Heart left ventricle (tissue), 16 donors: ENCODE results near the gene TNIK. TPM values are rescaled to one million over a fixed set of nuclear protein-coding genes. Genes with fewer than 3 reads are reported as not detected.

Experiments used
- ATAC-seq, 4 donors: fragments of 200-7000 bp; cut with Tn5 transposase; one replicate each; pipeline ENCODE4 v1.9.1; 2020 to 2022; ENCODE audit warnings: moderate library complexity in 4 of 4, mild to moderate bottlenecking in 3 of 4, moderate number of reproducible peaks in 1 of 4
- DNase-seq, 5 donors: peaks; one replicate each; pipeline ENCODE4 v3.0.0-alpha.2; 2020
- H3K27ac ChIP-seq, 12 donors: fragments of 200-600 bp; sonication (generic) in 4 of 12; one replicate each; pipeline versions ENCODE4 v1.5.0 to v1.8.0; 2016 to 2022; ENCODE audit warnings: mild to moderate bottlenecking in 2 of 12
- H3K27me3 ChIP-seq, 9 donors: fragments of 200-600 bp; sonication (generic) in 2 of 9; one replicate each; pipeline versions ENCODE4 v1.5.1 to v1.8.0; 2016 to 2022; ENCODE audit warnings: mild to moderate bottlenecking in 3 of 9
- H3K36me3 ChIP-seq, 9 donors: fragments of 200-600 bp; sonication (generic) in 2 of 9; one replicate each; pipeline versions ENCODE4 v1.5.0 to v1.8.0; 2018 to 2022; ENCODE audit warnings: mild to moderate bottlenecking in 2 of 9
- H3K4me1 ChIP-seq, 12 donors: fragments of 200-600 bp; sonication (generic) in 4 of 12; one replicate each; pipeline versions ENCODE4 v1.5.0 to v1.8.0; 2016 to 2022; ENCODE audit warnings: mild to moderate bottlenecking in 3 of 12
- H3K4me3 ChIP-seq, 12 donors: fragments of 200-600 bp; sonication (generic) in 4 of 12; one replicate each; pipeline versions ENCODE4 v1.5.0 to v1.8.0; 2017 to 2022; ENCODE audit warnings: mild to moderate bottlenecking in 9 of 12, moderate library complexity in 4 of 12
- H3K9me3 ChIP-seq, 12 donors: fragments of 200-600 bp; sonication (generic) in 4 of 12; one replicate each; pipeline versions ENCODE4 v1.5.0 to v1.8.0; 2016 to 2022; ENCODE audit warnings: mild to moderate bottlenecking in 1 of 12
- POLR2A ChIP-seq, 2 donors: fragments of 450-650 bp; IDR thresholded peaks; one replicate each; pipeline ENCODE4 v1.6.1; 2017; ENCODE audit warnings: antibody characterized with exemption in 2 of 2, mild to moderate bottlenecking in 2 of 2, moderate library complexity in 2 of 2
- WGBS, 4 donors: extraction: QIAGEN DNeasy Blood & Tissue Kit in 2 of 4; methylation state at CpG; one replicate each; pipeline versions ENCODE4 v1.1.5 to v1.1.7; 2013 to 2018; 5-methylcytosine and 5-hydroxymethylcytosine counted together
- intact Hi-C, 10 donors: fragments of 100-400 bp; cut with DNase I; formaldehyde crosslinking; loops; one replicate each; pipeline versions ENCODE4 v1.11.1 to v1.14.2; 2022
- polyA plus RNA-seq, 2 donors: library from polyadenylated mRNA; stranded (reverse); fragments of 200-250 nt; gene quantifications; one replicate each; pipeline ENCODE4 v1.2.3, GENCODE V29; 2013
- total RNA-seq, 9 donors: library from RNA; depleted of rRNA in 2 of 9; stranded (reverse); fragments of >200 nt in 2 of 9; fragmentation: NEBNext Ultra II Directional in 3 of 9; extraction: Animal tissue kit (Norgen Biotek cat#: 25700) in 3 of 9; gene quantifications; one replicate each; pipeline versions ENCODE4 v1.1.0 to v1.2.4, GENCODE V29; 2016 to 2023
- TF ChIP-seq, protein P1 (sequence below), 12 donors: fragments of 200-600 bp; sonication (generic) in 4 of 12; IDR thresholded peaks; one replicate each; pipeline versions ENCODE4 v1.5.0 to v1.8.0; 2018 to 2022; ENCODE audit warnings: antibody characterized with exemption in 12 of 12, mild to moderate bottlenecking in 5 of 12
- donor health status: ischemic (EF 13 %, LVEDD 7.1; RV severe dilation, severe dysfunction).
- donor health status: healthy with polysubstance abuse.
- donor health status: DM: no; HTN: yes; CAD: no.
- donor health status: DM: no; HTN: no; CAD: no.
- donor health status: ischemic (EF 25% LVEDD 6.9; RV normal size, moderate dysfunction).
- donor health status: ischemic (EF 25% LVEDD 5.7; RV mildly dilated, moderate dysfunction).
- donor health status: healthy.
- donor health status: DM: yes; HTN: yes; CAD: no.
- donor health status: ischemic (EF 35%, LVEDD 5.7; RV mildly dilated, moderate dysfunction).
- donor health status: nonischemic (EF 11% LVEDD 7.7; RV severe dilation, severe dysfunction).
- donor health status: DM: yes; HTN: yes; CAD: no.
- donor health status: PGD.
- donor health status: ischemic (EF 29% LVEDD 5.4; RV normal size, mild dysfunction).
- donor health status: nonischemic (EF 23%, LVEDD 6.1; RV moderate dilation, normal function).

The TNIK gene
- total and polyA plus RNA-seq, 11 donors: 12.3 to 51.6 (median 32.4) TPM

DNA sequence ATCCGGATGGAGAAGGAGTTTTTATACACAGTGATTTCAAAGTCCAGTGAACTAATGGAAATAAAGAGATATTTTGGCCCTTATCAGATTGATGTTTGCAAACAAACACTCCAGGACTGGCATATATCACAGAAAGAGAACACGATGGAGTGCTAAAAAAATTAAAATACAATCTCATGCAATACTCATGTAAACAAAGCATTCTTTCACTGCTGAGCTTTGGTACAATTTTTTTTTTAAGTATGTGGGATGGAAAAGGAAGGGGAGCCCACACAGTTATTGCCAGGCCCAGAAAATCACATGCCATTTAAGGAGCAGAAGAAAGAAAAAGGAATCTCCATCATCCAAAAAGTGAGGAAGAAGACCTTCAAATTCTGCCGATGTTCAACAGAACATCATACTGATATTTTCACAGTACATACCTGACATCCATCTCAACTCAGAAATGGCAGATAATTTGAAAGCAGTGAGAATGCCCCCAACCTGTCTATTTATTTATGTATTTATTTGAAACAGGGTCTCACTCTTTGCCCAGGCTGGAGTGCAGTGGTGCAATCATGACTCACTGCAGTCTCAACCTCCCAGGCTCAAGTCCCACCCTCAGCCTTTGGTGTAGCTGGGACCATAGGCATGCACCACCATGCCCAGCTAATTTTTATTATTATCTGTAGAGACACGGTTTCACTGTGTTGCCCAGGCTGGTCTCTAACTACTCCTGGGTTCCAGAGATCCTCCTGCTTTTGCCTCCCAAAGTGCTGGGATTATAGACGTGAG is 326.2 kb downstream of the TNIK start:
- no peak for DNase-seq
- Histone ChIP-seq H3K4me3 (no peak overlapping the region), H3K9me3 (no peaks in the 10 kb centered on the region), H3K36me3 (peaks cover 0 to 44% (median 16%) of the 10 kb centered on the region in 9 donors), H3K27me3 (no peaks in the 10 kb centered on the region), H3K27ac (no peak overlapping the region), H3K4me1 (peaks cover 0 to 3% (median 0%) of the 10 kb centered on the region in 12 donors)
- no peak for ATAC-seq
- intact Hi-C loops: no loop called here
- TF ChIP-seq, protein P1, sequence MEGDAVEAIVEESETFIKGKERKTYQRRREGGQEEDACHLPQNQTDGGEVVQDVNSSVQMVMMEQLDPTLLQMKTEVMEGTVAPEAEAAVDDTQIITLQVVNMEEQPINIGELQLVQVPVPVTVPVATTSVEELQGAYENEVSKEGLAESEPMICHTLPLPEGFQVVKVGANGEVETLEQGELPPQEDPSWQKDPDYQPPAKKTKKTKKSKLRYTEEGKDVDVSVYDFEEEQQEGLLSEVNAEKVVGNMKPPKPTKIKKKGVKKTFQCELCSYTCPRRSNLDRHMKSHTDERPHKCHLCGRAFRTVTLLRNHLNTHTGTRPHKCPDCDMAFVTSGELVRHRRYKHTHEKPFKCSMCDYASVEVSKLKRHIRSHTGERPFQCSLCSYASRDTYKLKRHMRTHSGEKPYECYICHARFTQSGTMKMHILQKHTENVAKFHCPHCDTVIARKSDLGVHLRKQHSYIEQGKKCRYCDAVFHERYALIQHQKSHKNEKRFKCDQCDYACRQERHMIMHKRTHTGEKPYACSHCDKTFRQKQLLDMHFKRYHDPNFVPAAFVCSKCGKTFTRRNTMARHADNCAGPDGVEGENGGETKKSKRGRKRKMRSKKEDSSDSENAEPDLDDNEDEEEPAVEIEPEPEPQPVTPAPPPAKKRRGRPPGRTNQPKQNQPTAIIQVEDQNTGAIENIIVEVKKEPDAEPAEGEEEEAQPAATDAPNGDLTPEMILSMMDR (IDR thresholded peaks at IDR 0.05): no peak
- TF ChIP-seq POLR2A (IDR thresholded peaks at IDR 0.05): no peak
- WGBS, 4 donors: 80 to 86% (median 82%) methylated on average over 5 of the region's 5 CpGs

DNA sequence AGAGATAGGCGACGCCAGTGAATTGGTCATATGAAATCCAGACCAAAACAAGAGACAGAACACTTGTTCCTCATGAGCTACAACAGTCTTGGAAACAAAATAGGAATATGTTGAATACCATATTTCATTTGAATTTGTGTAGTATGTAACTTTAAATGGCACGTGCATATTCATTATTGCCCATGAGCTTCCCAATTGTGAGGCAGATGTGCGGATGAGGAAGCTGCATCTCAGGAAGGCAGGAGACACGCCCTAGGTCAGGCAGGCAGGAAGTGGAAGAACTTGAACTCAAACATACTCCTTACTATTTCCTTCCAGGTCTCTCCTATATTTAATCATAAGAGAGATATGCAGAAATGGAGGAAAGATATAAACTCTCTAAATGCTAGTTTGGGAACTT is 326.9 kb downstream of the TNIK start:
- intact Hi-C loops: no loop called here

DNA sequence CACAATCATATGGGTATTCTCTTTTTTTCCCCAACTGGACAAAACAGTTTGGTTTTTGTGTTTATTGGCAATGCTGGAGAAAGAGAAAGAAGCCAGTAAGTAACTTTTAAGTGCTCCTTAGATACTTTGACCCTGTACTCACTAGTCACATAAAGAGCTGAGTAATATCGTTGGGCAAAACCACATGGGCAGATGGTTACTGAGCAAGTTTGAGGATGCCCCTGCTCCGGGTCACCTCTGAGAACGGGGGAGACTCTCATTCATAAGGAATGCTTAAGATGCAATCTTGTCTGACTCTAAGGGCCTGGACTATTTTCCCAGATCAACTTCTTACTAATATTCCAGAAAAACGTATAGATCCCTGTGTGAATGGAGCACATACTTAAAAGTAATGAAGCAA is 327.3 kb downstream of the TNIK start:
- DNase-seq (no peak), ATAC-seq (no peak)
- peaks cover 0 to 38% (median 16%) of the 10 kb centered on the region in 9 donors for H3K36me3 ChIP-seq
- intact Hi-C loops: no loop called here
- TF ChIP-seq, protein P1 (IDR thresholded peaks at IDR 0.05): no peak
- TF ChIP-seq POLR2A (IDR thresholded peaks at IDR 0.05): no peak
- H3K27me3 ChIP-seq: no peaks in the 10 kb centered on the region
- no peaks in the 10 kb centered on the region for H3K9me3 ChIP-seq
- H3K4me3 ChIP-seq: no peak overlapping the region
- WGBS, 4 donors: 90 to 97% (median 92%) methylated on average over 4 of the region's 4 CpGs
- H3K4me1 ChIP-seq: peaks cover 0 to 3% (median 0%) of the 10 kb centered on the region in 12 donors
- H3K27ac ChIP-seq: no peak overlapping the region

More for the DNA sequence above, 326.9 kb downstream of the TNIK start:
- ATAC-seq (no peak), DNase-seq (no peak)
- H3K27ac ChIP-seq: no peak overlapping the region
- H3K4me1 ChIP-seq: peaks cover 0 to 3% (median 0%) of the 10 kb centered on the region in 12 donors
- WGBS, 4 donors: 70 to 79% (median 78%) methylated on average over 5 of the region's 5 CpGs
- peaks cover 0 to 39% (median 16%) of the 10 kb centered on the region in 9 donors for H3K36me3 ChIP-seq
- TF ChIP-seq, protein P1 (IDR thresholded peaks at IDR 0.05): no peak
- TF ChIP-seq POLR2A (IDR thresholded peaks at IDR 0.05): no peak
- H3K27me3 ChIP-seq: no peaks in the 10 kb centered on the region
- H3K9me3 ChIP-seq: no peaks in the 10 kb centered on the region
- no peak overlapping the region for H3K4me3 ChIP-seq

- WGBS, 4 donors: 77 to 84% (median 81%) methylated on average over 2 of the region's 2 CpGs
- H3K4me3 ChIP-seq: no peak overlapping the region
- intact Hi-C loops: no loop called here
- H3K27me3 ChIP-seq: no peaks in the 10 kb centered on the region
- no peaks in the 10 kb centered on the region for H3K9me3 ChIP-seq
- H3K27ac ChIP-seq: no peak overlapping the region
- peaks cover 0 to 35% (median 5%) of the 10 kb centered on the region in 9 donors for H3K36me3 ChIP-seq
- DNase-seq (no peak), ATAC-seq (no peak)
- TF ChIP-seq, protein P1 (IDR thresholded peaks at IDR 0.05): no peak
- TF ChIP-seq POLR2A (IDR thresholded peaks at IDR 0.05): no peak
- peaks cover 0 to 3% (median 0%) of the 10 kb centered on the region in 12 donors for H3K4me1 ChIP-seq
These were observed 330.4 kb downstream of the TNIK start for GRCh38 chr3:171129827-171130226.
